ENCODE results near the gene TSPAN5.

DNA sequence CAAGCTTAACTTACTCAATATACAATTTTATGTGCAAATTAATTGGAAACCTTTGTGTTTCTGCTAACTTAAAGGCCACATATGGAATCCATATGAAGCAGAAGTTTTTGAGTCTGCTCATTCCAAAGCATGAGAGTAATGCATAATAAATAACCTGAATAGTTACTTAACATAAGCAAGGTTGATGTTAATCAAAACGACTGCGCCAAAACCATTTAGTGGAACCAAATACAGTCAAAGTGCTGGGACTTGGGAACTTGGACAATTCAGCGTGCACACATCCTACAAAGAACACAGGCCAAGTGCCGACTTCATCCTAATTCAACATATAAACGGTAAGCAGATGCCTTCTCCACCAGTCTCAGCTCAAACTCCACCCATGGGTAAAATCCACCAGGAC, 17.0 kb downstream of the TSPAN5 start:
- TF ChIP-seq, protein P1, sequence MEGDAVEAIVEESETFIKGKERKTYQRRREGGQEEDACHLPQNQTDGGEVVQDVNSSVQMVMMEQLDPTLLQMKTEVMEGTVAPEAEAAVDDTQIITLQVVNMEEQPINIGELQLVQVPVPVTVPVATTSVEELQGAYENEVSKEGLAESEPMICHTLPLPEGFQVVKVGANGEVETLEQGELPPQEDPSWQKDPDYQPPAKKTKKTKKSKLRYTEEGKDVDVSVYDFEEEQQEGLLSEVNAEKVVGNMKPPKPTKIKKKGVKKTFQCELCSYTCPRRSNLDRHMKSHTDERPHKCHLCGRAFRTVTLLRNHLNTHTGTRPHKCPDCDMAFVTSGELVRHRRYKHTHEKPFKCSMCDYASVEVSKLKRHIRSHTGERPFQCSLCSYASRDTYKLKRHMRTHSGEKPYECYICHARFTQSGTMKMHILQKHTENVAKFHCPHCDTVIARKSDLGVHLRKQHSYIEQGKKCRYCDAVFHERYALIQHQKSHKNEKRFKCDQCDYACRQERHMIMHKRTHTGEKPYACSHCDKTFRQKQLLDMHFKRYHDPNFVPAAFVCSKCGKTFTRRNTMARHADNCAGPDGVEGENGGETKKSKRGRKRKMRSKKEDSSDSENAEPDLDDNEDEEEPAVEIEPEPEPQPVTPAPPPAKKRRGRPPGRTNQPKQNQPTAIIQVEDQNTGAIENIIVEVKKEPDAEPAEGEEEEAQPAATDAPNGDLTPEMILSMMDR (IDR thresholded peaks at IDR 0.05; ENCODE audit: poor library complexity): no peak
- no peak for TF ChIP-seq EZH2phosphoT487 (IDR thresholded peaks at IDR 0.05; ENCODE audit: low read depth, severe bottlenecking, unreplicated experiment)

Measured in hepatocyte (in vitro differentiated cells).